PC-9 (cell line): Measurements from ENCODE around the gene TMEM187. TPM values are rescaled to one million over a fixed set of nuclear protein-coding genes. Genes with fewer than 3 reads are reported as not detected.

ENCODE experiments used
- BruUV-seq: library from RNA; stranded (reverse); fragments of 400-500 nt; replicated peaks from 2 replicates; lab custom pipeline; 2021; lab: Mats Ljungman, UMichigan
- CTCF ChIA-PET: fragments of 300-600 bp; sonication (Branson Sonifier 250); formaldehyde crosslinking; loops from one replicate; lab custom pipeline; 2022; ENCODE audit warnings: antibody characterized with exemption; lab: Charles Lee
- POLR2A ChIA-PET: fragments of 300-600 bp; sonication (Branson Sonifier 250); formaldehyde crosslinking; loops from one replicate; lab custom pipeline; 2022; ENCODE audit warnings: antibody characterized with exemption; ENCODE audit not compliant: unreplicated experiment; lab: Charles Lee
- DNase-seq, 2 experiments: peaks; one replicate each; pipeline versions ENCODE4 v3.0.0 to v3.0.0-alpha.2; 2015 to 2022; ENCODE audit warnings: mixed read lengths in 1 of 2
- H2AFZ ChIP-seq: fragments of 200-600 bp; sonication (generic); 2 replicates; pipeline ENCODE4 v1.8.1; 2017; ENCODE audit warnings: antibody characterized with exemption
- H3F3A ChIP-seq: fragments of 200-600 bp; sonication (generic); 2 replicates; pipeline ENCODE4 v1.8.1; 2017; ENCODE audit warnings: antibody characterized with exemption, mild to moderate bottlenecking, low read depth; ENCODE audit not compliant: insufficient read depth
- H3K27ac ChIP-seq: fragments of 200-600 bp; sonication (generic); 2 replicates; pipeline ENCODE4 v1.6.1; 2016; ENCODE audit warnings: mixed run types
- H3K27me3 ChIP-seq: fragments of 200-600 bp; sonication (generic); 2 replicates; pipeline ENCODE4 v1.6.1; 2016; ENCODE audit warnings: low read depth, mixed run types; ENCODE audit not compliant: insufficient read depth
- H3K36me3 ChIP-seq: fragments of 200-600 bp; sonication (generic); 2 replicates; pipeline ENCODE4 v1.6.1; 2016; ENCODE audit warnings: low read depth, mixed run types
- H3K4me1 ChIP-seq: fragments of 200-600 bp; sonication (generic); replicated peaks from 2 replicates; pipeline ENCODE4 v1.6.1; 2016; ENCODE audit warnings: mixed run types; ENCODE audit not compliant: insufficient read depth
- H3K4me2 ChIP-seq: fragments of 200-600 bp; sonication (generic); 2 replicates; pipeline ENCODE4 v1.6.1; 2017; ENCODE audit warnings: mixed run types
- H3K4me3 ChIP-seq: fragments of 200-600 bp; sonication (generic); 2 replicates; pipeline ENCODE4 v1.6.1; 2016; ENCODE audit warnings: mixed run types
- H3K79me2 ChIP-seq: fragments of 200-600 bp; sonication (generic); 2 replicates; pipeline ENCODE4 v1.6.1; 2017; ENCODE audit warnings: low read depth, mixed run types
- H3K9me2 ChIP-seq: fragments of 200-600 bp; sonication (generic); 2 replicates; pipeline ENCODE4 v1.8.1; 2017; ENCODE audit warnings: mild to moderate bottlenecking; ENCODE audit not compliant: insufficient read depth
- H3K9me3 ChIP-seq: fragments of 200-600 bp; sonication (generic); 2 replicates; pipeline ENCODE4 v1.8.1; 2016; ENCODE audit warnings: low read depth; ENCODE audit not compliant: insufficient read depth
- H4K20me1 ChIP-seq: fragments of 200-600 bp; sonication (generic); 2 replicates; pipeline ENCODE4 v1.8.1; 2017; ENCODE audit not compliant: insufficient read depth
- EZH2 ChIP-seq: fragments of 200-600 bp; sonication (generic); IDR thresholded peaks from 2 replicates; pipeline ENCODE4 v1.8.0; 2017; ENCODE audit warnings: antibody characterized with exemption, low read depth
- intact Hi-C: fragments of 100-400 bp; cut with micrococcal nuclease; formaldehyde crosslinking; loops from one replicate; pipeline ENCODE4 v1.10.0; 2022; ENCODE audit not compliant: unreplicated experiment
- total RNA-seq: library from RNA; stranded (reverse); gene quantifications from 2 replicates; pipeline ENCODE4 v1.2.3, GENCODE V29; 2021
- TF ChIP-seq, protein P1 (sequence below): fragments of 200-600 bp; sonication (generic); conservative IDR thresholded peaks from 2 replicates; pipeline ENCODE4 v1.6.1; 2017; ENCODE audit warnings: mixed run types, antibody characterized with exemption, mild to moderate bottlenecking, moderate library complexity

The TMEM187 gene
- total RNA-seq, 1 experiment from 2014 or later, result 20.1 TPM

DNA sequence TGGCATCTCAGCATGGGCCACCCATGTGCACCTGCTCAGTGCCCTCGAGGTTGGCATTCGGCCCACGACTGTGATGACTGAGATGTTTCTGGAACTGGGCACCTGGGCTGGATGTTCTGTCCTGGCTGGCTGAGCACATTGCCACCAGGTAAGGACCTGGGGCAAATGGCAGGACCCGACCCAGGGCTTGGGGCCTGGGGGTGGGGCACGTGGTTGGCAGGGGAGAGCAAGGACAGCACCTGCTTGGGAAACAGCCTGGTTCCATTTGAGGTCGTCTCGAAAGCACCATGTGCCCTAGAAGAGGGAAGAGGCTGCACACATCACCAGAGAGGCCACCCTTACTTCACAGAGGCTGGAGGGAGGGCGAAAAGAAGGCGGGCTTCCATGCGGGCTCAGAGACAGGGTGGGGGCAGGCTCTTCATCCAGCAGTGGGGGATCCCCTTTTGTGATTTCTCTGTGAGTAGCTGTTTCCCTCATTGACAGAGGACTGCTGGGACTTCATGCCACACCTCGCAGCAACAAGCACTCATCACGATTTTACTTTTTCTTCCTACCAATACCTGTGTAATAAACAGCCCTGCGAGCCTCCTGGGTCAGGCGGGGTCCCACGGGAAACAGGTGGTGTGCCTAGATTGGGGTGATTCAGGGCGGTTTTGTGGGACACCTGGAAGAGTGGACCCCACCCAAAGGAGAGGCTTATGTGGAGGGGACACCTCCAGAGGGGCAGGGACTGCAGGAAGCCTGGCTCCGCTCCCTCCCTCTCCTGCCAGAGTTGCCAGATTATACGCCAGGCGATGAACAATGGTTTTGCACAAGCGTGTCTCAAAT is 12.0 kb downstream of the TMEM187 start:
- no peaks in the 10 kb centered on the region for H3K27me3 ChIP-seq
- H3K9me3 ChIP-seq, result no peaks in the 10 kb centered on the region
- intact Hi-C loops, result no loop called here
- no peak overlapping the region for H3K27ac ChIP-seq
- no peaks in the 10 kb centered on the region for H3K79me2 ChIP-seq
- H3K36me3 ChIP-seq, result no peaks in the 10 kb centered on the region
- DNase-seq, result no peak
- H3K9me2 ChIP-seq, result no peaks in the 10 kb centered on the region
- no peaks in the 10 kb centered on the region for H3F3A ChIP-seq
- H3K4me3 ChIP-seq, result no peak overlapping the region
- H3K4me1 ChIP-seq, result no peaks in the 10 kb centered on the region
- no peak overlapping the region for H3K4me2 ChIP-seq
- TF ChIP-seq, protein P1, sequence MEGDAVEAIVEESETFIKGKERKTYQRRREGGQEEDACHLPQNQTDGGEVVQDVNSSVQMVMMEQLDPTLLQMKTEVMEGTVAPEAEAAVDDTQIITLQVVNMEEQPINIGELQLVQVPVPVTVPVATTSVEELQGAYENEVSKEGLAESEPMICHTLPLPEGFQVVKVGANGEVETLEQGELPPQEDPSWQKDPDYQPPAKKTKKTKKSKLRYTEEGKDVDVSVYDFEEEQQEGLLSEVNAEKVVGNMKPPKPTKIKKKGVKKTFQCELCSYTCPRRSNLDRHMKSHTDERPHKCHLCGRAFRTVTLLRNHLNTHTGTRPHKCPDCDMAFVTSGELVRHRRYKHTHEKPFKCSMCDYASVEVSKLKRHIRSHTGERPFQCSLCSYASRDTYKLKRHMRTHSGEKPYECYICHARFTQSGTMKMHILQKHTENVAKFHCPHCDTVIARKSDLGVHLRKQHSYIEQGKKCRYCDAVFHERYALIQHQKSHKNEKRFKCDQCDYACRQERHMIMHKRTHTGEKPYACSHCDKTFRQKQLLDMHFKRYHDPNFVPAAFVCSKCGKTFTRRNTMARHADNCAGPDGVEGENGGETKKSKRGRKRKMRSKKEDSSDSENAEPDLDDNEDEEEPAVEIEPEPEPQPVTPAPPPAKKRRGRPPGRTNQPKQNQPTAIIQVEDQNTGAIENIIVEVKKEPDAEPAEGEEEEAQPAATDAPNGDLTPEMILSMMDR, result no peak
- no peak for TF ChIP-seq EZH2
- H4K20me1 ChIP-seq, result no peaks in the 10 kb centered on the region
- ChIA-PET CTCF (no interaction called here), POLR2A (no interaction called here)
- no TSS peak for BruUV-seq
- H2AFZ ChIP-seq, result no peak overlapping the region

DNA sequence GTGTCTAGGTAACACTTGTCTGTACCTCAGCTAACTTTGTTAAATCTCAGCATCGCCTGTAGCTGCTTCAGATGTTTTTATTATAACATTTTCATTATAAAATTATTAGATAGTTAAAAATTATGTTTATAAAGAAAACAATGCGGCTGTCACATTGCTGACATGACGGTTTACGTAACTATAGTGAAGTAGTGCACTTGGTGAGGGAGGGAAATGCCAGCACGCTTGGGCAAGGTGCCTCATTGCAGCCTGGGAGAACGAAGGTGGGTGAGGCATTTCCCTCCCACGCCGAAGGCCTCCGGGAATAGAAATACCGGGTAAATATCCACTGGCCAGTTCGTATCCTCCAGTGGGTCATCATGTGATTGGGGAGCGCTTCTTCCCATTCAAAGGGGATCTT is 15.9 kb downstream of the TMEM187 start:
- Histone ChIP-seq H3K27ac (no peak overlapping the region), H3K36me3 (no peaks in the 10 kb centered on the region), H3K4me3 (no peak overlapping the region), H3F3A (no peaks in the 10 kb centered on the region), H3K27me3 (no peaks in the 10 kb centered on the region), H2AFZ (no peak overlapping the region), H4K20me1 (no peaks in the 10 kb centered on the region), H3K79me2 (no peaks in the 10 kb centered on the region), H3K4me1 (no peaks in the 10 kb centered on the region), H3K4me2 (no peak overlapping the region), H3K9me3 (no peaks in the 10 kb centered on the region), H3K9me2 (no peaks in the 10 kb centered on the region)
- DNase-seq, result no peak
- TF ChIP-seq, protein P1, result no peak
- TF ChIP-seq EZH2, result no peak
- no TSS peak for BruUV-seq
- intact Hi-C loops, result no loop called here
- CTCF ChIA-PET, result no interaction called here
- POLR2A ChIA-PET, result no interaction called here

DNA sequence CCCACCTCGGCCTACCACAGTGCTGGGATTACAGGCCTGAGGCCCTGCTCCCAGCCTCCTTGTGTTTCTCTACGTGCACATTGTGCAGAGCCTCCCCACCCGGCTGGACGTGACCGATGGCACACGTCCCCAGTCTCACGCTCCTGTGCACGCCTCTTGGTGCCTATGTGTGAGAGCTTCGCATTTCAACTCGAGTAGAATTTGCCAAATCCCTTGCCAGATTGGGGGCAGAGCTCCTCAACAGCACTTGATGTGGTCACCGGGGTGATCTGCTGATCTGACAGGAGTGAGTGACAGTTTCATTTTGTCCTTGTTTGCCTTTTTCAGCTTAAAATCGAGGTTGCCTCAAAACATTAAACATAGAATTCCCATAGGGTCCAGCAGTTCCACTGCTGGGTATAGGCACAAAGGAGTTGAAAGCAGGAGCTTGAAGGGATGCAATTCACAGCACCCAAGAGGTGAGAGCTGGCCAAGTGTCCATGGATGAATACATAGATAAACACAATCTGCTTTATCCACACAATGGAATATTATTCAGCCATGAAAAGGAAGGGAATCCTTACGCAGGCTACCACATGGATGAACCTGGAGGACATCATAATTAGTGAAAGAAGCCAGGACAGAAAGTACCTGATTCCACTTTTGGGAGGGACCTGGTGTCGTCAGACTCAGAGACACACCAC is 17.6 kb downstream of the TMEM187 start:
- DNase-seq, result no peak
- H3K9me3 ChIP-seq, result no peaks in the 10 kb centered on the region
- H3K27ac ChIP-seq, result no peak overlapping the region
- no peak overlapping the region for H3K4me3 ChIP-seq
- H3F3A ChIP-seq, result no peaks in the 10 kb centered on the region
- no peak overlapping the region for H2AFZ ChIP-seq
- H3K4me2 ChIP-seq, result no peak overlapping the region
- H3K27me3 ChIP-seq, result no peaks in the 10 kb centered on the region
- no peaks in the 10 kb centered on the region for H3K4me1 ChIP-seq
- no TSS peak for BruUV-seq
- intact Hi-C loops, result no loop called here
- H3K79me2 ChIP-seq, result no peaks in the 10 kb centered on the region
- CTCF ChIA-PET, result no interaction called here
- no peaks in the 10 kb centered on the region for H4K20me1 ChIP-seq
- H3K9me2 ChIP-seq, result no peaks in the 10 kb centered on the region
- no peak for TF ChIP-seq EZH2
- TF ChIP-seq, protein P1, result no peak
- H3K36me3 ChIP-seq, result no peaks in the 10 kb centered on the region
- POLR2A ChIA-PET, result no interaction called here
